PC-3 (cell line): ENCODE data around the gene SH3TC1. TPM values are rescaled to one million over a fixed set of nuclear protein-coding genes. Genes with fewer than 3 reads are reported as not detected.

Experiments
- ATAC-seq: fragments of 200-7000 bp; cut with Tn5 transposase; 2 replicates; pipeline ENCODE4 v1.9.1; 2020; ENCODE audit warnings: mild to moderate bottlenecking, moderate library complexity
- BruUV-seq: library from RNA; stranded (reverse); fragments of 400-500 nt; replicated peaks from 2 replicates; lab custom pipeline; 2021; lab: Mats Ljungman, UMichigan
- CTCF ChIA-PET: fragments of 300-600 bp; sonication (Branson Sonifier 250); formaldehyde crosslinking; loops from one replicate; lab custom pipeline; 2022; ENCODE audit warnings: antibody characterized with exemption; lab: Charles Lee
- POLR2A ChIA-PET: fragments of 300-600 bp; sonication (Branson Sonifier 250); formaldehyde crosslinking; loops from one replicate; lab custom pipeline; 2022; ENCODE audit warnings: antibody characterized with exemption; ENCODE audit not compliant: unreplicated experiment; lab: Charles Lee
- DNase-seq: peaks from one replicate; pipeline ENCODE4 v3.0.0-alpha.2; 2015
- H2AFZ ChIP-seq: fragments of 300-600 bp; sonication (generic); 2 replicates; pipeline ENCODE4 v1.6.0; 2016; ENCODE audit warnings: antibody characterized with exemption, low read length
- H3F3A ChIP-seq: fragments of 300-600 bp; sonication (generic); one replicate; pipeline ENCODE4 v1.6.0; 2017; ENCODE audit warnings: antibody characterized with exemption, low read length, control low read depth, mild to moderate bottlenecking; ENCODE audit not compliant: unreplicated experiment
- H3K27ac ChIP-seq: fragments of 300-600 bp; sonication (generic); 2 replicates; pipeline ENCODE4 v1.5.1; 2016; ENCODE audit warnings: mild to moderate bottlenecking, low read length
- H3K27me3 ChIP-seq: fragments of 300-600 bp; sonication (generic); 2 replicates; pipeline ENCODE4 v1.6.1; 2016; ENCODE audit warnings: low read length, mixed read lengths
- H3K36me3 ChIP-seq: fragments of 300-600 bp; sonication (generic); 2 replicates; pipeline ENCODE4 v1.6.1; 2016; ENCODE audit warnings: low read depth, mixed run types, low read length, mixed read lengths
- H3K4me1 ChIP-seq: fragments of 300-600 bp; sonication (generic); 2 replicates; pipeline ENCODE4 v1.5.1; 2016; ENCODE audit warnings: low read length; ENCODE audit not compliant: insufficient read depth
- H3K4me2 ChIP-seq: fragments of 300-600 bp; sonication (generic); 2 replicates; pipeline ENCODE4 v1.6.0; 2016; ENCODE audit warnings: low read length
- H3K4me3 ChIP-seq: fragments of 300-600 bp; sonication (generic); 2 replicates; pipeline ENCODE4 v1.5.1; 2016; ENCODE audit warnings: mild to moderate bottlenecking, low read length, mixed read lengths
- H3K79me2 ChIP-seq: fragments of 300-600 bp; sonication (generic); 2 replicates; pipeline ENCODE4 v1.6.1; 2017; ENCODE audit warnings: low read length, mixed read lengths
- H3K9ac ChIP-seq: fragments of 300-600 bp; sonication (generic); 2 replicates; pipeline ENCODE4 v1.6.0; 2016; ENCODE audit warnings: mild to moderate bottlenecking, low read length
- H3K9me2 ChIP-seq: fragments of 300-600 bp; sonication (generic); replicated peaks from 2 replicates; pipeline ENCODE4 v1.6.1; 2016; ENCODE audit warnings: mixed run types, low read length, mixed read lengths
- H3K9me3 ChIP-seq: fragments of 300-600 bp; sonication (generic); 2 replicates; pipeline ENCODE4 v1.6.1; 2016; ENCODE audit warnings: low read length, mixed read lengths
- H4K20me1 ChIP-seq: fragments of 300-600 bp; sonication (generic); 2 replicates; pipeline ENCODE4 v1.6.1; 2016; ENCODE audit warnings: low read length, mixed read lengths
- EZH2 ChIP-seq: fragments of 300-600 bp; sonication (generic); IDR thresholded peaks from one replicate; pipeline ENCODE4 v1.6.1; 2017; ENCODE audit warnings: antibody characterized with exemption, mild to moderate bottlenecking, low read length; ENCODE audit not compliant: unreplicated experiment
- EZH2phosphoT487 ChIP-seq: fragments of 300-600 bp; sonication (generic); IDR thresholded peaks from 2 replicates; pipeline ENCODE4 v1.6.1; 2018; ENCODE audit warnings: mild to moderate bottlenecking, antibody characterized with exemption, low read length, borderline replicate concordance
- intact Hi-C: fragments of 100-400 bp; cut with micrococcal nuclease; formaldehyde crosslinking; loops from 2 replicates; pipeline ENCODE4 v1.9.0; 2023
- total RNA-seq: library from RNA; depleted of rRNA; stranded (reverse); fragments of >200 nt; gene quantifications from 2 replicates; pipeline ENCODE4 v1.2.3, GENCODE V29; 2014
- TF ChIP-seq, protein P1 (sequence below): fragments of 300-600 bp; sonication (generic); conservative IDR thresholded peaks from 2 replicates; pipeline ENCODE4 v1.5.1; 2017; ENCODE audit warnings: antibody characterized with exemption, low read depth, mild to moderate bottlenecking, low read length

The SH3TC1 gene
- total RNA-seq, 1 experiment from 2014 or later = 23.1 TPM

DNA sequence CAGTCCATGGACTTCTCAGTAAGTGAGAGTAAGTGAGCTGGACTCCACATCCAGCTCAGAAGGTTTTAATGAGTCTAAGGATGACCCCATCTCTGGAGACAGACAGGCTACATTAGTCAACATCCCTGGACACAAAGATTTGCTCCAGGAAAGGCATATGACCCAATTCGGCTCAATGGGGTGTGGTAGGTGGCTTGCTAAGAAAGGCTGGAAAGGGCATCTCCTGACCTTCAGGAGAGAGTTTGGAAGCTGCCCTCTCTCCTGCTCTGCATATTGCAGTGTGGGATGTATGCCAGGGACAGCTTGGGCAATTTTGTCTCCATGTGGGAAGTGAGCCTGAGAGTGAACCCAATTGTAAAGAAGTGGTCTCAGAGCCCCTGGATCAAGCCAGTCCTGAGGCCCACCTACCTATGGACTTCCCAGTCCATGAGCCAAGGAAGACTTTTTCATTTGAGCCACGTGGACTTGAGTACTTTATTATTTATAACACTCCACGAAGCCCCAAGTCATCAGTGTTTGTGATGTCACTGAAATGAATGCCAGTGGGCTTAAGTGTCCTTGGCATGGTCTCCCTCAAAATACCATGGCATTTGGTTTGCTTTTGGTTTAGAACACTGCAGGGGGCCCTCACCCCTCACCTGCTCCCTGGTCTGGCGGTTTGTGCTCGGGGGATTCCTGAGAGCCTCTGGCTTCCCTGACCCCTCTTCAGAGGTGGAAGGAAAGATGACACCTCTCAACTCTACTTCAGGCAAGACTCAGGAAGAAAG lies 30.1 kb upstream of the SH3TC1 start:
- Histone ChIP-seq H3K9me2 (no peaks in the 10 kb centered on the region), H3F3A (no peaks in the 10 kb centered on the region), H3K4me1 (no peaks in the 10 kb centered on the region), H3K27ac (no peak overlapping the region), H3K36me3 (no peaks in the 10 kb centered on the region), H3K9me3 (no peaks in the 10 kb centered on the region), H3K9ac (no peak overlapping the region), H3K4me2 (no peak overlapping the region), H3K4me3 (no peak overlapping the region), H3K27me3 (no peaks in the 10 kb centered on the region), H3K79me2 (no peaks in the 10 kb centered on the region), H2AFZ (no peak overlapping the region), H4K20me1 (no peaks in the 10 kb centered on the region)
- DNase-seq (no peak), ATAC-seq (no peak)
- POLR2A ChIA-PET = no interaction called here
- intact Hi-C loops = no loop called here
- BruUV-seq = no TSS peak
- CTCF ChIA-PET = interaction anchor here (1.0 kb wide), 1 partner anchor 8 kb away, joined by 6 read pairs; no protein-coding TSS in a partner anchor
- no peak for TF ChIP-seq EZH2phosphoT487
- TF ChIP-seq, protein P1, sequence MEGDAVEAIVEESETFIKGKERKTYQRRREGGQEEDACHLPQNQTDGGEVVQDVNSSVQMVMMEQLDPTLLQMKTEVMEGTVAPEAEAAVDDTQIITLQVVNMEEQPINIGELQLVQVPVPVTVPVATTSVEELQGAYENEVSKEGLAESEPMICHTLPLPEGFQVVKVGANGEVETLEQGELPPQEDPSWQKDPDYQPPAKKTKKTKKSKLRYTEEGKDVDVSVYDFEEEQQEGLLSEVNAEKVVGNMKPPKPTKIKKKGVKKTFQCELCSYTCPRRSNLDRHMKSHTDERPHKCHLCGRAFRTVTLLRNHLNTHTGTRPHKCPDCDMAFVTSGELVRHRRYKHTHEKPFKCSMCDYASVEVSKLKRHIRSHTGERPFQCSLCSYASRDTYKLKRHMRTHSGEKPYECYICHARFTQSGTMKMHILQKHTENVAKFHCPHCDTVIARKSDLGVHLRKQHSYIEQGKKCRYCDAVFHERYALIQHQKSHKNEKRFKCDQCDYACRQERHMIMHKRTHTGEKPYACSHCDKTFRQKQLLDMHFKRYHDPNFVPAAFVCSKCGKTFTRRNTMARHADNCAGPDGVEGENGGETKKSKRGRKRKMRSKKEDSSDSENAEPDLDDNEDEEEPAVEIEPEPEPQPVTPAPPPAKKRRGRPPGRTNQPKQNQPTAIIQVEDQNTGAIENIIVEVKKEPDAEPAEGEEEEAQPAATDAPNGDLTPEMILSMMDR = no peak
- TF ChIP-seq EZH2 = no peak

DNA sequence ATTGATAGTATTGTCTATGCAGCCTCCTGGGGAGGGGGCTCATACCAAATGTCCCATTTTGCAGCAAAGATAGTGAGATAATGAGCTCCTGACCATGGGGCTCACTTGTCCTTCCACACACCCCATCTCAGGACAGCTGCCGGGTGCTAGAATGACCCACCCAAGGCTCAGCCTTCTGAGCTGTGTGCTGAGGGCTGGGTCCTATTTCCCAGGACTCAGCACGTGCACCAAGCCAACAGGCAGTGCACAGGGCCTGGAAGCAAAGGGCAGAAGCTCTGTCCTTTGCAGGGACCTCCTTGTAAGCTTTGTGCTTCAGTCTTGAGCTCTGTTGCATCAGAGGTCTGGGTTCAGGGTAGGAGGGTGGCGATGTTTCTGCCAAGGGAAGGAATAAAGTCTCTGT lies 29.3 kb upstream of the SH3TC1 start:
- H3K9me3 ChIP-seq = no peaks in the 10 kb centered on the region
- H3K36me3 ChIP-seq = no peaks in the 10 kb centered on the region
- H3K27me3 ChIP-seq = no peaks in the 10 kb centered on the region
- CTCF ChIA-PET = no interaction called here
- no peaks in the 10 kb centered on the region for H3F3A ChIP-seq
- no peaks in the 10 kb centered on the region for H3K4me1 ChIP-seq
- H3K79me2 ChIP-seq = no peaks in the 10 kb centered on the region
- no peak for ATAC-seq
- no TSS peak for BruUV-seq
- no peak overlapping the region for H2AFZ ChIP-seq
- TF ChIP-seq, protein P1 = no peak
- no peak for TF ChIP-seq EZH2phosphoT487
- no peak for TF ChIP-seq EZH2
- DNase-seq = no peak
- H3K27ac ChIP-seq = no peak overlapping the region
- H4K20me1 ChIP-seq = no peaks in the 10 kb centered on the region
- POLR2A ChIA-PET = no interaction called here
- no peaks in the 10 kb centered on the region for H3K9me2 ChIP-seq
- no peak overlapping the region for H3K4me3 ChIP-seq
- H3K9ac ChIP-seq = no peak overlapping the region
- H3K4me2 ChIP-seq = no peak overlapping the region
- intact Hi-C loops = no loop called here

DNA sequence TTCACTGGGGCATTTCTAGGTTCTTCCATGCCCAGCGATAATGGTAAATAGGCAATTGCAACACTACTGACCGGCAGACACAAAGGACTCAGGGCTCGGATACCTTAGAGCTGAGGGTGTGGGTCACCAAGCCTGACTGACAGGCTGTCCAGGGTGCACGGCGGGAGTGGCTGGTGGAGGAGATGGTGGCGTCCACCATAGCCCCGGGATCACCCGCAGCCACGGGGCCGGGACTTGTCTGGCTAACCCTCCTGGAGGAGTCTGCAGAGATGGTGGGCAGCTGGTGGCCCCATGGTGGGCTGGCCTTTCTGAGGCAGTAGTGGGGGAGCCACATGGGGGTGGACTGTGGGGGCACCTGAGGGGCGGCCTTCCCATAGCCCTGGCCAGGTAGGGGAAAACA lies 28.7 kb upstream of the SH3TC1 start:
- no peak overlapping the region for H2AFZ ChIP-seq
- H3K4me1 ChIP-seq = no peaks in the 10 kb centered on the region
- ATAC-seq (no peak), DNase-seq (no peak)
- ChIA-PET POLR2A (no interaction called here), CTCF (no interaction called here)
- no peak overlapping the region for H3K27ac ChIP-seq
- H3K9me3 ChIP-seq = no peaks in the 10 kb centered on the region
- no peaks in the 10 kb centered on the region for H3K9me2 ChIP-seq
- intact Hi-C loops = no loop called here
- no peaks in the 10 kb centered on the region for H3K79me2 ChIP-seq
- no peak overlapping the region for H3K4me3 ChIP-seq
- no peak overlapping the region for H3K9ac ChIP-seq
- no peaks in the 10 kb centered on the region for H4K20me1 ChIP-seq
- H3K36me3 ChIP-seq = no peaks in the 10 kb centered on the region
- H3K27me3 ChIP-seq = no peaks in the 10 kb centered on the region
- no peaks in the 10 kb centered on the region for H3F3A ChIP-seq
- TF ChIP-seq EZH2phosphoT487 (no peak), EZH2 (no peak)
- TF ChIP-seq, protein P1 = no peak
- H3K4me2 ChIP-seq = no peak overlapping the region
- no TSS peak for BruUV-seq
